HG03196 (cell line): ENCODE results near the gene DOCK9.

Experiments
- ATAC-seq: cut with Tn5 transposase; IDR thresholded peaks from one replicate; pipeline ENCODE4 v1.9.1; 2021; ENCODE audit not compliant: unreplicated experiment

The DOCK9 gene

DNA sequence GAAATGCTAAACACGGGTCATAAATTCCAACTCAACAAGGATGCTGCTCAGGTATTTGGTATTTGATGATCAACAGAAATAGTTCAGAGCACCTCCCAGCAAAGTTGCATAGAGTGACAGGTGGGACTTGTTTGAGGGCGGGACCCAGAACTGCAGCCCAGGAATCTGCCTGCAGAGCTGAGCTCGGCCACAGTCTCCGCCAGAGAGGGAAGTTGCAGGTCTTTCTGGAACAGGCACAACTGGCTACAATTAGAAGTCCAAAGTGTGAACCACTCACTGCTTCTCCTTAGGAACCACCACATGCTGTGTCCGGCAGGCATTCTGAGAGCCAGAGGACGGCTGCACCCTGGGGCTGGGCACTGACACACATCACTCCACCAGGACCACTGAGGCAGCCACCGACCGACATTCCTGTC lies 226.5 kb downstream of the DOCK9 start:
- no peak for ATAC-seq

DNA sequence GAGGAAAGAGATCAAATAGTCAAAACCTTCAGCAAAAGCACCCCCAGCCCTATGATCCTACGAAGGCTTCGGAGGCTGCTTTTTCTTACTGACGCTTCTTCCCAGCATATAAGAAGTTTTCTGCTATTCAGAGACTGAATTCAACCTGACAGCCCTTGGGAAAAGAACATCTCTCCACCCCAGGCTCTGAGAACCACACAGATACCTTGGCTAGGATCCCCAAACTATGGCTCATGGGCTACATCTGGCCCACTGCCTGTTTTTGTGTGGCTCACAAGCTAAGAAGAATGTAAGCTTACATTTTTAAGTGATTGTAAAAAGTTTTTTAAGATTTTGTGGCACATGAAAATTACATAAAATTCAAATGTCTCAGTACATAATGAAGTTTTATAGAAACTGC lies 228.4 kb downstream of the DOCK9 start:
- no peak for ATAC-seq

DNA sequence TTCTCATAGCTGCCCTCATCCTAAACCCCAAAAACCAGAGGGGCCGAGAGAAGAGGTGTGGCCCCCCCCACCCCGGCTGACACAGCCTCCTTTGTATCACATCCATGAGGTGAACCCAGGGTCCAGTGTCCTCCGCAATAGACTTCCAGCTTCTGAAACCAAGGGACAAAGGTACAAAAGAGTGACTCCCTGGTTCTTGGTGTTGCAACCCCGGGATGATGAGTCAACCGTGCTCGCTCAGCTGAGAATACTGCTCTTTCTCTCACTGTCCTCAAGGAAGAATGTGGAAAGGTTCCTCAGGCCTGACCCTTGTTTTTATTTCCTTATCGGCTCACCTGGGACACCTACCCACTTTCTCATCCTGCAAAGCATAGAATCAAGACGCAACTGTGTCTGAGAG lies 230.9 kb downstream of the DOCK9 start:
- no peak for ATAC-seq
